Heart right ventricle (tissue), 16 donors: Measurements from ENCODE around the gene SULT1C4. TPM values are rescaled to one million over a fixed set of nuclear protein-coding genes. Genes with fewer than 3 reads are reported as not detected.

Experiments
- ATAC-seq, 8 donors: fragments of 200-7000 bp; cut with Tn5 transposase; one replicate each; pipeline ENCODE4 v1.9.1; 2020; ENCODE audit warnings: mild to moderate bottlenecking in 8 of 8, moderate library complexity in 8 of 8, moderate number of reproducible peaks in 1 of 8
- DNase-seq, 2 donors: peaks; one replicate each; pipeline ENCODE4 v3.0.0-alpha.2; 2020
- H3K27ac ChIP-seq, 10 donors: fragments of 200-600 bp; sonication (generic) in 2 of 10; one replicate each; pipeline versions ENCODE4 v1.5.0 to v1.8.0; 2020 to 2022; ENCODE audit warnings: mild to moderate bottlenecking in 3 of 10
- H3K27me3 ChIP-seq, 7 donors: fragments of 200-600 bp; one replicate each; pipeline ENCODE4 v1.8.0; 2021 to 2022; ENCODE audit warnings: mild to moderate bottlenecking in 2 of 7
- H3K36me3 ChIP-seq, 9 donors: fragments of 200-600 bp; sonication (generic) in 1 of 9; one replicate each; pipeline versions ENCODE4 v1.5.0 to v1.8.0; 2020 to 2022; ENCODE audit warnings: mild to moderate bottlenecking in 2 of 9
- H3K4me1 ChIP-seq, 9 donors: fragments of 200-600 bp; sonication (generic) in 1 of 9; one replicate each; pipeline versions ENCODE4 v1.5.0 to v1.8.0; 2020 to 2022; ENCODE audit warnings: mild to moderate bottlenecking in 4 of 9
- H3K4me3 ChIP-seq, 10 donors: fragments of 200-600 bp; sonication (generic) in 2 of 10; one replicate each; pipeline versions ENCODE4 v1.5.0 to v1.8.0; 2020 to 2022; ENCODE audit warnings: mild to moderate bottlenecking in 7 of 10, moderate library complexity in 2 of 10
- H3K9me3 ChIP-seq, 11 donors: fragments of 200-600 bp in 10 of 11; sonication (generic) in 2 of 11; one replicate each; pipeline versions ENCODE4 v1.5.0 to v1.8.0; 2013 to 2022; ENCODE audit warnings: mild to moderate bottlenecking in 2 of 11, control low read depth in 1 of 11, moderate library complexity in 1 of 11
- WGBS, 2 donors: extraction: QIAGEN DNeasy Blood & Tissue Kit; methylation state at CpG; one replicate each; pipeline ENCODE4 v1.1.7; 2013; ENCODE audit warnings: inconsistent platforms in 1 of 2; 5-methylcytosine and 5-hydroxymethylcytosine counted together
- intact Hi-C, 10 donors: fragments of 100-400 bp; cut with DNase I; formaldehyde crosslinking; loops; one replicate each; pipeline versions ENCODE4 v1.11.1 to v1.14.2; 2022
- polyA plus RNA-seq, 2 donors: library from polyadenylated mRNA; stranded (reverse); fragments of 200-250 nt; gene quantifications; one replicate each; pipeline ENCODE4 v1.2.3, GENCODE V29; 2013
- total RNA-seq, 10 donors: library from RNA; stranded (reverse); fragmentation: NEBNext Ultra II Directional in 3 of 10; extraction: Animal tissue kit (Norgen Biotek cat#: 25700) in 3 of 10; gene quantifications; one replicate each; pipeline versions ENCODE4 v1.2.1 to v1.2.4, GENCODE V29; 2021 to 2023
- TF ChIP-seq, protein P1 (sequence below), 9 donors: fragments of 200-600 bp; sonication (generic) in 2 of 9; IDR thresholded peaks; one replicate each; pipeline versions ENCODE4 v1.5.0 to v1.8.0; 2021 to 2022; ENCODE audit warnings: antibody characterized with exemption in 9 of 9, mild to moderate bottlenecking in 5 of 9, moderate library complexity in 1 of 9
- donor health status: Arrhythmogenic right ventricular cardiomyopathy.
- donor health status: ischemic (EF 13 %, LVEDD 7.1; RV severe dilation, severe dysfunction).
- donor health status: healthy with polysubstance abuse.
- donor health status: DM: no; HTN: yes; CAD: no.
- donor health status: DM: no; HTN: no; CAD: no.
- donor health status: ischemic (EF 25% LVEDD 6.9; RV normal size, moderate dysfunction).
- donor health status: ischemic (EF 25% LVEDD 5.7; RV mildly dilated, moderate dysfunction).
- donor health status: healthy.
- donor health status: DM: yes; HTN: yes; CAD: no.
- donor health status: Ischemic cardiomyopathy.
- donor health status: ischemic (EF 35%, LVEDD 5.7; RV mildly dilated, moderate dysfunction).
- donor health status: nonischemic (EF 11% LVEDD 7.7; RV severe dilation, severe dysfunction).
- donor health status: DM: yes; HTN: yes; CAD: no.
- donor health status: PGD.
- donor health status: ischemic (EF 29% LVEDD 5.4; RV normal size, mild dysfunction).
- donor health status: nonischemic (EF 23%, LVEDD 6.1; RV moderate dilation, normal function).

The SULT1C4 gene
- total and polyA plus RNA-seq, 12 donors: 1.6 to 5.6 (median 3.5) TPM

DNA sequence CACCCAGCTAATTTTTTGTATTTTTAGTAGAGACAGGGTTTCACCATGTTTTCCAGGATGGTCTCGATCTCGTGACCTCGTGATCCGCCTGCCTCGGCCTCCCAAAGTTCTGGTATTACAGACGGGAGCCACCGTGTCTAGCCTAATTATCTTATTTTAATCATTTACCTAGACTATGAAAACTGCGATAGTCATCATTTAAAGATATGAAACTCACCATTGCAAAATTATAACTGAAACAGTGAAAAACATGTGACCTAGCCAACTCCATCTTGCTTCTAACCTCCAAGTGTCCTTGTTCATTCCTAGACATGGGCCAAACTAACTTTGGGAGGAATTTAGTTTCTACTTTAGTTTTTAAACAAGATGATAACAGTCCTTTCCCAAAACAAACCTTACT is 17.4 kb downstream of the SULT1C4 start:
- Histone ChIP-seq H3K27ac (no peak overlapping the region), H3K36me3 (peaks cover 0 to 4% (median 0%) of the 10 kb centered on the region in 9 donors), H3K4me3 (no peak overlapping the region), H3K27me3 (no peaks in the 10 kb centered on the region), H3K4me1 (no peaks in the 10 kb centered on the region), H3K9me3 (peaks cover 0 to 84% (median 30%) of the 10 kb centered on the region in 11 donors)
- TF ChIP-seq, protein P1, sequence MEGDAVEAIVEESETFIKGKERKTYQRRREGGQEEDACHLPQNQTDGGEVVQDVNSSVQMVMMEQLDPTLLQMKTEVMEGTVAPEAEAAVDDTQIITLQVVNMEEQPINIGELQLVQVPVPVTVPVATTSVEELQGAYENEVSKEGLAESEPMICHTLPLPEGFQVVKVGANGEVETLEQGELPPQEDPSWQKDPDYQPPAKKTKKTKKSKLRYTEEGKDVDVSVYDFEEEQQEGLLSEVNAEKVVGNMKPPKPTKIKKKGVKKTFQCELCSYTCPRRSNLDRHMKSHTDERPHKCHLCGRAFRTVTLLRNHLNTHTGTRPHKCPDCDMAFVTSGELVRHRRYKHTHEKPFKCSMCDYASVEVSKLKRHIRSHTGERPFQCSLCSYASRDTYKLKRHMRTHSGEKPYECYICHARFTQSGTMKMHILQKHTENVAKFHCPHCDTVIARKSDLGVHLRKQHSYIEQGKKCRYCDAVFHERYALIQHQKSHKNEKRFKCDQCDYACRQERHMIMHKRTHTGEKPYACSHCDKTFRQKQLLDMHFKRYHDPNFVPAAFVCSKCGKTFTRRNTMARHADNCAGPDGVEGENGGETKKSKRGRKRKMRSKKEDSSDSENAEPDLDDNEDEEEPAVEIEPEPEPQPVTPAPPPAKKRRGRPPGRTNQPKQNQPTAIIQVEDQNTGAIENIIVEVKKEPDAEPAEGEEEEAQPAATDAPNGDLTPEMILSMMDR (IDR thresholded peaks at IDR 0.05): no peak
- no peak for DNase-seq
- intact Hi-C loops: no loop called here
- 97 to 98% methylated on average over 8 of the region's 8 CpGs for WGBS, 2 donors
- no peak for ATAC-seq

DNA sequence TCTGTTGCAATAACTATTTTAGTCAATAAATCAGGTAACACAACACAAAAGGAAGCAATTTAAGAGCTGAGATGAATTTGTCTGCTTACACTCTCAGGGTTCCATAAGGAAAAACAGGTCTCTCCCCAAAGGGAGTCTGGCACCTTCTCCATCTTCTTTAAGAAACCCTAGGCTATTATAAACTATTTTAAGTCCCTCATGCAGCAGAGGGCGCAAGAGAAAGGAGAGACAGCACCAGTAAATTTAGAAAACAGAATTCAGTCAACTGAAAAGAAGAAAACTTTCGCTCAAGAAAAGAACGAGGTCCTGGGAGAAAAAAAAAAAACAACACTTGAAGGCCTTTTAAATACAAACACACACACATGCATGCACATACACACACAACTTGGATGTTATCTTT is 19.1 kb downstream of the SULT1C4 start:
- DNase-seq (no peak), ATAC-seq (no peak)
- Histone ChIP-seq H3K4me3 (no peak overlapping the region), H3K27me3 (no peaks in the 10 kb centered on the region), H3K4me1 (no peaks in the 10 kb centered on the region), H3K27ac (no peak overlapping the region), H3K36me3 (no peaks in the 10 kb centered on the region), H3K9me3 (peaks cover 0 to 87% (median 36%) of the 10 kb centered on the region in 11 donors)
- 75 to 78% methylated on average over 3 of the region's 3 CpGs for WGBS, 2 donors
- intact Hi-C loops: no loop called here
- TF ChIP-seq, protein P1 (IDR thresholded peaks at IDR 0.05): peak in 4 of 9 donors; percentile 9 to 34 (median 13)

DNA sequence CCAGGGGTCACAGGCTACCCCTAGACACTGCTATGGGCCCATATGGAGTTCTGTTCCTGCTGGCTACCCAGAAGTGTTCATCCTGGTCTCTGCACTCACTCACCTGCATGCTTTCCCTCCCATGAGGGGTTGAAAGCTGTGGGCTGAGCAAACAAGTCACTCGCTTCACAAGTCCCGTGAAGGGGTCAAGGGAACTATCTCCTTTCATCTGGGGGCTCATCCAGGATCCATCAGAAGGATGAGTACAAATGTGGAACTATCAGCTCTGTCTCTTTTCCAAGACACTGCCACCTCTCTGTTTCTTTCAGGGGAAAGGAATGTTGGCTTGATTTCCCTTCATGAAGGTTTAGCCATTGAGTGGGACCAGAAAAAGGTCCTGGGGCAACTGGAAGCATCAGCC is 21.7 kb downstream of the SULT1C4 start:
- TF ChIP-seq, protein P1 (IDR thresholded peaks at IDR 0.05): no peak
- no peak overlapping the region for H3K4me3 ChIP-seq

DNA sequence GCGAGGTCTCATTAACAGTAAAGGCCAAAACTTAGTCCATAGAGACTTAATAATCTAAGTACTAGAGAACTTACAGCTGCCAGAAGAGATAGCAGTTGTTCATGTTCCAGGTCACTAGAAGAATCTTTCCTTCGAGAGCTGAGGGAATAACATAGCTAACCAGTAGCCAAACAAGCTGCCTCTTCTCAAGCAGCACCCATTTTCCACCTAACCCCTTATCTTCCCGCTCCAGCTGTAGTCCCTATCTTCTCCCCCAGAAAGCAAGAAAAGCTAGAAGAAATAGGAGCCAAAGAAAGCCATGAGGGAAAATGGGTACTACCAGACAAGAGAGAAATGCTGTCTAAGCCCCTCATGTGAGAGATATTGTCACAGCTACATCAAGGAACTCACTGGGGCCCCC is 24.0 kb downstream of the SULT1C4 start:
- Histone ChIP-seq H3K4me1 (no peaks in the 10 kb centered on the region), H3K9me3 (peaks cover 0 to 69% (median 29%) of the 10 kb centered on the region in 11 donors), H3K27ac (no peak overlapping the region), H3K27me3 (no peaks in the 10 kb centered on the region), H3K4me3 (no peak overlapping the region), H3K36me3 (no peaks in the 10 kb centered on the region)
- TF ChIP-seq, protein P1 (IDR thresholded peaks at IDR 0.05): no peak
- intact Hi-C loops: no loop called here
- WGBS, 2 donors: 68 to 75% methylated on average over 3 of the region's 3 CpGs
- DNase-seq (no peak), ATAC-seq (no peak)

More for the DNA sequence above, 21.7 kb downstream of the SULT1C4 start:
- Histone ChIP-seq H3K9me3 (peaks cover 0 to 68% (median 22%) of the 10 kb centered on the region in 11 donors), H3K4me1 (no peaks in the 10 kb centered on the region), H3K27me3 (no peaks in the 10 kb centered on the region), H3K27ac (no peak overlapping the region), H3K36me3 (no peaks in the 10 kb centered on the region)
- ATAC-seq (no peak), DNase-seq (no peak)
- 98 to 99% methylated on average over 2 of the region's 2 CpGs for WGBS, 2 donors
- intact Hi-C loops: no loop called here
